H1 (cell line): ENCODE results near the gene PHACTR1.

Experiments
- BRCA1 ChIP-seq: IDR thresholded peaks from 2 replicates; pipeline ENCODE4 v1.6.1; 2012; ENCODE audit warnings: low read depth, low read length, improper control_type of control experiment
- CHD7 ChIP-seq: fragments of 300-600 bp; sonication (generic); IDR thresholded peaks from 2 replicates; pipeline ENCODE4 v1.7.1; 2012; ENCODE audit warnings: low read length, moderate library complexity, mild to moderate bottlenecking, inconsistent platforms; ENCODE audit not compliant: insufficient replicate concordance
- GABPA ChIP-seq: IDR thresholded peaks from 2 replicates; pipeline ENCODE4 v1.6.1; 2011; ENCODE audit warnings: mild to moderate bottlenecking, low read length, moderate library complexity, borderline replicate concordance; ENCODE audit not compliant: insufficient read depth
- JUND ChIP-seq: IDR thresholded peaks from 2 replicates; pipeline ENCODE4 v1.6.1; 2011; ENCODE audit warnings: mild to moderate bottlenecking, improper control_type of control experiment, low read length
- KDM1A ChIP-seq: fragments of 200-600, 300-600 bp; sonication (generic); IDR thresholded peaks from 2 replicates; pipeline ENCODE4 v1.7.1; 2016; ENCODE audit warnings: mild to moderate bottlenecking, low read length, borderline replicate concordance
- POLR2A ChIP-seq, 2 experiments: IDR thresholded peaks; 1 replicate in 1 of 2; 2 replicates in 1 of 2; pipeline ENCODE4 v1.6.1; 2011; ENCODE audit warnings: low read depth in 2 of 2, low read length in 2 of 2, mild to moderate bottlenecking in 2 of 2; ENCODE audit errors: control extremely low read depth in 1 of 2
- POU5F1 ChIP-seq: IDR thresholded peaks from 2 replicates; pipeline ENCODE4 v1.6.1; 2011; ENCODE audit warnings: low read depth, mild to moderate bottlenecking, low read length, moderate library complexity
- RFX5 ChIP-seq: IDR thresholded peaks from 2 replicates; pipeline ENCODE4 v1.6.1; 2011; ENCODE audit warnings: low read depth, low read length, improper control_type of control experiment, borderline replicate concordance
- SIN3A ChIP-seq, 2 experiments: IDR thresholded peaks in 1 of 2; conservative IDR thresholded peaks in 1 of 2; 2 replicates each; pipeline ENCODE4 v1.6.1; 2011 to 2012; ENCODE audit warnings: low read length in 2 of 2, improper control_type of control experiment in 1 of 2, low read depth in 1 of 2, mild to moderate bottlenecking in 1 of 2
- SIX5 ChIP-seq: IDR thresholded peaks from 2 replicates; pipeline ENCODE4 v1.6.1; 2011; ENCODE audit warnings: mild to moderate bottlenecking, low read depth, low read length
- TAF1 ChIP-seq: IDR thresholded peaks from 2 replicates; pipeline ENCODE4 v1.6.1; 2011; ENCODE audit warnings: mild to moderate bottlenecking, low read depth, low read length
- TBP ChIP-seq: IDR thresholded peaks from 2 replicates; pipeline ENCODE4 v1.6.1; 2011; ENCODE audit warnings: low read depth, low read length, improper control_type of control experiment
- TF ChIP-seq, protein P1 (sequence below), 3 experiments: IDR thresholded peaks; 1 replicate in 2 of 3; 2 replicates in 1 of 3; pipeline versions ENCODE4 v1.5.1 to v1.6.1; 2011; ENCODE audit warnings: low read length in 3 of 3, mild to moderate bottlenecking in 3 of 3, inconsistent platforms in 2 of 3, low read depth in 1 of 3, moderate library complexity in 1 of 3; ENCODE audit not compliant: insufficient read depth in 1 of 3; ENCODE audit errors: control extremely low read depth in 1 of 3
- TF ChIP-seq, protein P2 (sequence below): IDR thresholded peaks from 2 replicates; pipeline ENCODE4 v1.6.1; 2012; ENCODE audit warnings: inconsistent platforms

DNA sequence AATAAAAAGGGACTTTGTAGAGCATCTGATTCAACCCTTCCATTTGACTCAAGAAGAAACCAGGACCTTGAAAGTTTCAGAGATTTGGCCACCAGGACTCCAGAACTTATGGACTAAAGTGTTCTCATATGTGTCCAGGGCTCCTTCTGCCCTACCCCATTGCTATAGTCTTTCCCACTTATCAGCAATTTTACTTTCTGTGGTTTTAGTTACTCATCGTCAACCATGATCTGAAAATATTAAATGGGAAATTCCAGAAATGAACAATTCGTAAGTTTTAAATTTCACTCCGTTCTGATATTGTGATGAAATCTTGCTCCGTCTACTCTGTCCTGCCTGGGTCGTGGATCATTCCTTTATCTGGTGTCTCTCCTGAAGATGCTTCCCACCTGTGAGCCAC lies 259.8 kb downstream of the PHACTR1 start:
- TF ChIP-seq TBP, result no peak
- TF ChIP-seq SIN3A (conservative IDR thresholded peaks at IDR 0.05 in 1 of 2, IDR thresholded peaks at IDR 0.05 in 1 of 2; ENCODE audit: low read depth in 1 of 2, low read length in 2 of 2), result no peak
- no peak for TF ChIP-seq JUND
- no peak for TF ChIP-seq TAF1
- no peak for TF ChIP-seq GABPA
- TF ChIP-seq, protein P1, sequence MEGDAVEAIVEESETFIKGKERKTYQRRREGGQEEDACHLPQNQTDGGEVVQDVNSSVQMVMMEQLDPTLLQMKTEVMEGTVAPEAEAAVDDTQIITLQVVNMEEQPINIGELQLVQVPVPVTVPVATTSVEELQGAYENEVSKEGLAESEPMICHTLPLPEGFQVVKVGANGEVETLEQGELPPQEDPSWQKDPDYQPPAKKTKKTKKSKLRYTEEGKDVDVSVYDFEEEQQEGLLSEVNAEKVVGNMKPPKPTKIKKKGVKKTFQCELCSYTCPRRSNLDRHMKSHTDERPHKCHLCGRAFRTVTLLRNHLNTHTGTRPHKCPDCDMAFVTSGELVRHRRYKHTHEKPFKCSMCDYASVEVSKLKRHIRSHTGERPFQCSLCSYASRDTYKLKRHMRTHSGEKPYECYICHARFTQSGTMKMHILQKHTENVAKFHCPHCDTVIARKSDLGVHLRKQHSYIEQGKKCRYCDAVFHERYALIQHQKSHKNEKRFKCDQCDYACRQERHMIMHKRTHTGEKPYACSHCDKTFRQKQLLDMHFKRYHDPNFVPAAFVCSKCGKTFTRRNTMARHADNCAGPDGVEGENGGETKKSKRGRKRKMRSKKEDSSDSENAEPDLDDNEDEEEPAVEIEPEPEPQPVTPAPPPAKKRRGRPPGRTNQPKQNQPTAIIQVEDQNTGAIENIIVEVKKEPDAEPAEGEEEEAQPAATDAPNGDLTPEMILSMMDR (IDR thresholded peaks at IDR 0.05; ENCODE audit: control extremely low read depth in 1 of 3, insufficient read depth in 1 of 3, low read depth in 1 of 3, low read length in 3 of 3), result no peak
- no peak for TF ChIP-seq CHD7
- no peak for TF ChIP-seq POLR2A (IDR thresholded peaks at IDR 0.05; ENCODE audit: control extremely low read depth in 1 of 2, low read depth in 2 of 2, low read length in 2 of 2)
- TF ChIP-seq RFX5, result no peak
- TF ChIP-seq, protein P2, sequence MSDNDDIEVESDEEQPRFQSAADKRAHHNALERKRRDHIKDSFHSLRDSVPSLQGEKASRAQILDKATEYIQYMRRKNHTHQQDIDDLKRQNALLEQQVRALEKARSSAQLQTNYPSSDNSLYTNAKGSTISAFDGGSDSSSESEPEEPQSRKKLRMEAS, result no peak
- no peak for TF ChIP-seq POU5F1
- TF ChIP-seq SIX5, result no peak
- TF ChIP-seq BRCA1, result no peak
- no peak for TF ChIP-seq KDM1A
